HCT116 (cell line): ENCODE measurements around the gene OR6B2. TPM values are rescaled to one million over a fixed set of nuclear protein-coding genes. Genes with fewer than 3 reads are reported as not detected.

Experiments
- ATAC-seq: fragments of 200-7000 bp; cut with Tn5 transposase; 2 replicates; pipeline ENCODE4 v1.9.1; 2020; ENCODE audit warnings: mild to moderate bottlenecking, moderate library complexity
- BruUV-seq: library from RNA; stranded (reverse); fragments of 400-500 nt; replicated peaks from 2 replicates; lab custom pipeline; 2021; lab: Mats Ljungman, UMichigan
- CTCF ChIA-PET: fragments of 300-600 bp; sonication (Branson Sonifier 250); formaldehyde crosslinking; loops from one replicate; lab custom pipeline; 2021; ENCODE audit warnings: antibody characterized with exemption; lab: Charles Lee
- POLR2A ChIA-PET: fragments of 300-600, 350-600 bp; sonication (Branson Sonifier 250); formaldehyde crosslinking; loops from one replicate; lab custom pipeline; 2021; ENCODE audit warnings: antibody characterized with exemption; lab: Charles Lee
- RAD21 ChIA-PET, 2 experiments: fragments of 300-600 bp; sonication (Branson Sonifier 250); formaldehyde crosslinking; loops; one replicate each; lab custom pipeline; 2023; ENCODE audit warnings: low total read pairs in 2 of 2; ENCODE audit not compliant: uncharacterized antibody in 2 of 2, unreplicated experiment in 2 of 2, low non-redundant PET in 1 of 2; lab: Charles Lee
- DNase-seq: peaks from one replicate; pipeline ENCODE4 v3.0.0-alpha.2; 2010; ENCODE audit warnings: low read depth, low spot score
- H2AFZ ChIP-seq: fragments of 200-600 bp; shearing (Covaris generic), sonication (generic); 2 replicates; pipeline ENCODE4 v1.6.1; 2017; ENCODE audit warnings: low read depth, mixed run types, mixed read lengths, antibody characterized with exemption, low read length; ENCODE audit not compliant: poor library complexity, severe bottlenecking
- H3K27ac ChIP-seq: 2 replicates; pipeline ENCODE4 v1.5.1; 2012; ENCODE audit warnings: low read depth, low read length
- H3K27me3 ChIP-seq: fragments of 200-600 bp; sonication (generic); 2 replicates; pipeline ENCODE4 v1.6.1; 2016; ENCODE audit warnings: mixed run types, low read length, mixed read lengths; ENCODE audit not compliant: insufficient read depth
- H3K36me3 ChIP-seq, 2 experiments: fragments of 200-500 bp in 1 of 2; fragments of 200-600 bp in 1 of 2; sonication (Bioruptor generic) in 1 of 2; sonication (generic) in 1 of 2; 2 replicates each; pipeline versions ENCODE4 v1.5.1 to v1.6.1; 2014 to 2016; ENCODE audit warnings: low read length in 2 of 2, inconsistent platforms in 1 of 2, mixed read lengths in 1 of 2, mixed run types in 1 of 2; ENCODE audit not compliant: insufficient read depth in 2 of 2, control insufficient read depth in 1 of 2
- H3K4me1 ChIP-seq, 2 experiments: fragments of 200-600 bp in 1 of 2; sonication (generic) in 1 of 2; 2 replicates each; pipeline versions ENCODE4 v1.5.1 to v1.6.1; 2012 to 2017; ENCODE audit warnings: low read length in 2 of 2, inconsistent platforms in 1 of 2, mild to moderate bottlenecking in 1 of 2, mixed read lengths in 1 of 2, mixed run types in 1 of 2, moderate library complexity in 1 of 2; ENCODE audit not compliant: insufficient read depth in 2 of 2, control insufficient read depth in 1 of 2
- H3K4me2 ChIP-seq: fragments of 200-600 bp; sonication (generic); 2 replicates; pipeline ENCODE4 v1.6.1; 2017; ENCODE audit warnings: mixed run types, low read length, mixed read lengths
- H3K4me3 ChIP-seq, 2 experiments: fragments of 200-600 bp in 1 of 2; sonication (generic) in 1 of 2; replicated peaks in 1 of 2; 2 replicates each; pipeline ENCODE4 v1.5.1; 2011 to 2016; ENCODE audit warnings: low read length in 2 of 2, control low read depth in 1 of 2, low read depth in 1 of 2, mild to moderate bottlenecking in 1 of 2, mixed read lengths in 1 of 2, mixed run types in 1 of 2
- H3K79me2 ChIP-seq: fragments of 200-600 bp; sonication (generic); 2 replicates; pipeline ENCODE4 v1.6.1; 2017; ENCODE audit warnings: mild to moderate bottlenecking, mixed run types, low read length, moderate library complexity, mixed read lengths; ENCODE audit not compliant: insufficient read depth
- H3K9ac ChIP-seq: fragments of 200-600 bp; sonication (generic); 2 replicates; pipeline ENCODE4 v1.6.1; 2016; ENCODE audit warnings: low read length, mixed read lengths
- H3K9me2 ChIP-seq: fragments of 200-600 bp; sonication (generic), shearing (Covaris generic); 2 replicates; pipeline ENCODE4 v1.6.1; 2017; ENCODE audit warnings: mixed run types, mild to moderate bottlenecking, moderate library complexity; ENCODE audit not compliant: insufficient read depth
- H3K9me3 ChIP-seq, 2 experiments: fragments of 200-500 bp in 1 of 2; fragments of 200-600 bp in 1 of 2; sonication (Bioruptor generic) in 1 of 2; sonication (generic) in 1 of 2; 2 replicates each; pipeline ENCODE4 v1.6.1; 2014 to 2017; ENCODE audit warnings: low read length in 2 of 2, mixed read lengths in 2 of 2, inconsistent platforms in 1 of 2, low read depth in 1 of 2, mild to moderate bottlenecking in 1 of 2, mixed run types in 1 of 2, moderate library complexity in 1 of 2; ENCODE audit not compliant: control insufficient read depth in 1 of 2, insufficient read depth in 1 of 2
- H4K20me1 ChIP-seq: fragments of 200-600 bp; sonication (generic), shearing (Covaris generic); 2 replicates; pipeline ENCODE4 v1.6.1; 2017; ENCODE audit warnings: mixed run types, mild to moderate bottlenecking, moderate library complexity; ENCODE audit not compliant: insufficient read depth
- EZH2 ChIP-seq: fragments of 200-600 bp; sonication (generic); IDR thresholded peaks from 2 replicates; pipeline ENCODE4 v1.6.1; 2017; ENCODE audit warnings: antibody characterized with exemption, mixed run types
- JUND ChIP-seq: IDR thresholded peaks from 2 replicates; pipeline ENCODE4 v1.6.1; 2012
- MAX ChIP-seq: IDR thresholded peaks from 2 replicates; pipeline ENCODE4 v1.6.1; 2012
- POLR2AphosphoS5 ChIP-seq: IDR thresholded peaks from 2 replicates; pipeline ENCODE4 v1.6.1; 2011; ENCODE audit warnings: mild to moderate bottlenecking, low read depth, low read length, moderate library complexity
- SRF ChIP-seq: IDR thresholded peaks from 2 replicates; pipeline ENCODE4 v1.6.1; 2012; ENCODE audit warnings: low read depth
- TCF7L2 ChIP-seq: IDR thresholded peaks from 2 replicates; pipeline ENCODE4 v1.7.0; 2011; ENCODE audit warnings: borderline replicate concordance, inconsistent platforms; ENCODE audit not compliant: insufficient read depth, insufficient read length; ENCODE audit errors: extremely low read depth
- YY1 ChIP-seq: IDR thresholded peaks from 2 replicates; pipeline ENCODE4 v1.6.1; 2011; ENCODE audit warnings: low read length, low read depth, moderate library complexity, mild to moderate bottlenecking; ENCODE audit not compliant: insufficient replicate concordance; ENCODE audit errors: extremely low read depth
- ZBTB33 ChIP-seq: IDR thresholded peaks from 2 replicates; pipeline ENCODE4 v1.6.1; 2011; ENCODE audit warnings: mild to moderate bottlenecking, low read length, moderate library complexity; ENCODE audit not compliant: insufficient replicate concordance; ENCODE audit errors: extremely low read depth
- intact Hi-C: fragments of 100-400 bp; cut with micrococcal nuclease; formaldehyde crosslinking; loops from 2 replicates; pipeline ENCODE4 v1.10.0; 2022
- total RNA-seq: library from RNA; stranded (reverse); gene quantifications from one replicate; pipeline ENCODE4 v1.2.1, GENCODE V29; 2021; ENCODE audit not compliant: unreplicated experiment

OR6B2 gene
- total RNA-seq, 1 experiment from 2014 or later, result not detected

GRCh38 chr2:239984421-239985194 lies 45.6 kb downstream of the OR6B2 start:
- DNase-seq (no peak), ATAC-seq (no peak)
- Histone ChIP-seq H3K4me2 (no peak overlapping the region), H3K4me3 (no peak overlapping the region), H3K4me1 (no peaks in the 10 kb centered on the region), H3K9me2 (no peaks in the 10 kb centered on the region), H3K36me3 (peaks cover 14 to 39% of the 10 kb centered on the region in 2 experiments; a peak in 3 of 4 replicates), H3K27me3 (no peaks in the 10 kb centered on the region), H3K9me3 (no peaks in the 10 kb centered on the region), H4K20me1 (0 out of 2 replicates have a peak, but pooled peaks cover 3% of the 10 kb centered on the region), H3K27ac (no peak overlapping the region), H3K79me2 (peaks cover 43% of the 10 kb centered on the region), H3K9ac (no peak overlapping the region), H2AFZ (no peak overlapping the region)
- no peak for TF ChIP-seq JUND
- ChIA-PET POLR2A (no interaction called here), CTCF (no interaction called here), RAD21 (no interaction called here)
- intact Hi-C loops, result no loop called here
- no TSS peak for BruUV-seq

- Histone ChIP-seq H4K20me1 (0 out of 2 replicates have a peak, but pooled peaks cover 3% of the 10 kb centered on the region), H3K4me3 (no peak overlapping the region), H3K4me2 (no peak overlapping the region), H3K9me2 (no peaks in the 10 kb centered on the region), H3K9me3 (no peaks in the 10 kb centered on the region), H3K4me1 (no peaks in the 10 kb centered on the region), H3K27me3 (no peaks in the 10 kb centered on the region), H3K27ac (no peak overlapping the region), H2AFZ (no peak overlapping the region), H3K9ac (no peak overlapping the region), H3K36me3 (peaks cover 12 to 29% of the 10 kb centered on the region in 2 experiments; a peak in 3 of 4 replicates), H3K79me2 (peaks cover 43% of the 10 kb centered on the region)
- intact Hi-C loops, result no loop called here
- no peak for DNase-seq
- RAD21 ChIA-PET, result no interaction called here
- CTCF ChIA-PET, result no interaction called here
- BruUV-seq, result no TSS peak
- no peak for ATAC-seq
- TF ChIP-seq SRF (no peak), MAX (no peak), TCF7L2 (no peak), ZBTB33 (no peak), POLR2AphosphoS5 (no peak), YY1 (no peak), EZH2 (no peak)
- POLR2A ChIA-PET, result no interaction called here
Observed at GRCh38 chr2:239983004-239983778, 47.0 kb downstream of the OR6B2 start.
